SU-DHL-6 (cell line): ENCODE measurements around the gene GABRP.
"Not testable (repeated sequence)": the region's sequence is repeated elsewhere in the genome, so short reads cannot be mapped to it uniquely, and the experiment has no call there.

Experiments used
- H2AFZ ChIP-seq: fragments of 200-600 bp; sonication (generic); 2 replicates; pipeline ENCODE4 v1.6.1; 2014; ENCODE audit warnings: low read depth, mild to moderate bottlenecking, moderate library complexity, mixed read lengths, antibody characterized with exemption, low read length; ENCODE audit not compliant: severe bottlenecking
- H3F3A ChIP-seq: fragments of 200-600 bp; shearing (Covaris generic); 2 replicates; pipeline ENCODE4 v1.6.0; 2016; ENCODE audit warnings: antibody characterized with exemption, mild to moderate bottlenecking; ENCODE audit not compliant: insufficient read depth
- H3K27ac ChIP-seq: fragments of 200-600 bp; sonication (generic); 2 replicates; pipeline ENCODE4 v1.5.1; 2016; ENCODE audit warnings: low read depth, mild to moderate bottlenecking, low read length, moderate library complexity, mixed read lengths
- H3K27me3 ChIP-seq: fragments of 200-600 bp; sonication (generic), shearing (Covaris generic); 2 replicates; pipeline ENCODE4 v1.6.0; 2014; ENCODE audit warnings: mild to moderate bottlenecking, low read length
- H3K36me3 ChIP-seq: fragments of 200-600 bp; sonication (generic); 2 replicates; pipeline ENCODE4 v1.6.1; 2014; ENCODE audit warnings: mild to moderate bottlenecking, low read length, mixed read lengths
- H3K4me2 ChIP-seq: fragments of 300-600, 200-600 bp; shearing (Covaris generic), sonication (generic); 2 replicates; pipeline ENCODE4 v1.6.0; 2014; ENCODE audit warnings: low read length, low read depth, mild to moderate bottlenecking; ENCODE audit not compliant: poor library complexity, severe bottlenecking
- H3K4me3 ChIP-seq: fragments of 200-600 bp; sonication (generic); 2 replicates; pipeline ENCODE4 v1.5.1; 2014; ENCODE audit warnings: antibody characterized with exemption, low read length, mild to moderate bottlenecking, mixed read lengths; ENCODE audit not compliant: insufficient read depth, poor library complexity, severe bottlenecking
- H3K79me2 ChIP-seq: fragments of 200-600 bp; sonication (generic); 2 replicates; pipeline ENCODE4 v1.6.1; 2014; ENCODE audit warnings: mild to moderate bottlenecking, low read length, moderate library complexity; ENCODE audit not compliant: insufficient read depth
- H3K9ac ChIP-seq: fragments of 200-600 bp; sonication (generic); 2 replicates; pipeline ENCODE4 v1.7.0; 2014; ENCODE audit warnings: mild to moderate bottlenecking, low read length
- H3K9me2 ChIP-seq: fragments of 200-600 bp; sonication (generic); replicated peaks from 2 replicates; pipeline ENCODE4 v1.6.1; 2014; ENCODE audit warnings: low read length; ENCODE audit not compliant: insufficient read depth
- H3K9me3 ChIP-seq: fragments of 200-600 bp; sonication (generic); 2 replicates; pipeline ENCODE4 v1.6.1; 2014; ENCODE audit warnings: low read length, mixed read lengths; ENCODE audit not compliant: insufficient read depth
- H4K20me1 ChIP-seq: fragments of 200-600 bp; sonication (generic); 2 replicates; pipeline ENCODE4 v1.6.1; 2014; ENCODE audit warnings: low read depth, mild to moderate bottlenecking, antibody characterized with exemption, low read length, moderate library complexity, mixed read lengths
- CTCF ChIP-seq: fragments of 200-600 bp; sonication (generic); IDR thresholded peaks from one replicate; pipeline ENCODE4 v1.5.1; 2017; ENCODE audit warnings: antibody characterized with exemption, mild to moderate bottlenecking, low read length, moderate library complexity; ENCODE audit not compliant: insufficient read depth, poor library complexity, severe bottlenecking
- EZH2phosphoT487 ChIP-seq: fragments of 200-600 bp; sonication (generic), shearing (Covaris generic); conservative IDR thresholded peaks from 2 replicates; pipeline ENCODE4 v1.6.1; 2018; ENCODE audit warnings: mild to moderate bottlenecking, antibody characterized with exemption, low read length, moderate library complexity, mixed read lengths

GABRP gene

GRCh38 chr5:170760113-170760512, 23.4 kb upstream of the GABRP start:
- Histone ChIP-seq H3K79me2 (no peaks in the 10 kb centered on the region), H3F3A (no peaks in the 10 kb centered on the region), H3K4me2 (no peak overlapping the region), H3K27me3 (no peaks in the 10 kb centered on the region), H3K4me3 (no peak overlapping the region), H3K9ac (no peak overlapping the region), H3K27ac (no peak overlapping the region), H4K20me1 (no peaks in the 10 kb centered on the region), H3K9me2 (no peaks in the 10 kb centered on the region), H3K9me3 (no peaks in the 10 kb centered on the region), H2AFZ (no peak overlapping the region), H3K36me3 (no peaks in the 10 kb centered on the region)
- TF ChIP-seq EZH2phosphoT487 (no peak), CTCF (no peak)

GRCh38 chr5:170761048-170761707, 22.3 kb upstream of the GABRP start:
- Histone ChIP-seq H2AFZ (no peak overlapping the region), H3K4me3 (no peak overlapping the region), H3K9ac (no peak overlapping the region), H3K9me3 (no peaks in the 10 kb centered on the region), H3K27ac (no peak overlapping the region), H4K20me1 (no peaks in the 10 kb centered on the region), H3K4me2 (no peak overlapping the region), H3K36me3 (no peaks in the 10 kb centered on the region), H3K79me2 (no peaks in the 10 kb centered on the region), H3F3A (no peaks in the 10 kb centered on the region), H3K27me3 (no peaks in the 10 kb centered on the region), H3K9me2 (no peaks in the 10 kb centered on the region)
- TF ChIP-seq CTCF: no peak
- TF ChIP-seq EZH2phosphoT487: no peak

GRCh38 chr5:170761708-170762066, 21.8 kb upstream of the GABRP start:
- Histone ChIP-seq H3F3A (no peaks in the 10 kb centered on the region), H3K27me3 (no peaks in the 10 kb centered on the region), H3K9ac (no peak overlapping the region), H3K9me3 (no peaks in the 10 kb centered on the region), H3K79me2 (no peaks in the 10 kb centered on the region), H3K4me2 (no peak overlapping the region), H4K20me1 (no peaks in the 10 kb centered on the region), H3K27ac (no peak overlapping the region), H3K9me2 (no peaks in the 10 kb centered on the region), H3K36me3 (no peaks in the 10 kb centered on the region), H2AFZ (no peak overlapping the region), H3K4me3 (no peak overlapping the region)
- TF ChIP-seq EZH2phosphoT487: no peak
- TF ChIP-seq CTCF: no peak

- not testable (repeated sequence) for H3K9ac ChIP-seq, H3K79me2 ChIP-seq, H3K9me3 ChIP-seq, H3K4me3 ChIP-seq, H3K27me3 ChIP-seq, H3K9me2 ChIP-seq, H4K20me1 ChIP-seq, H3F3A ChIP-seq, H3K27ac ChIP-seq, H2AFZ ChIP-seq, H3K4me2 ChIP-seq, H3K36me3 ChIP-seq
Observed at GRCh38 chr5:170762298-170762697, 21.2 kb upstream of the GABRP start.

- not testable (repeated sequence) for H3K4me3 ChIP-seq, H3K27me3 ChIP-seq, H3K4me2 ChIP-seq, H3K9me3 ChIP-seq, H3K27ac ChIP-seq, H3K36me3 ChIP-seq, H3F3A ChIP-seq, H3K9ac ChIP-seq, H3K9me2 ChIP-seq, H2AFZ ChIP-seq, H4K20me1 ChIP-seq, H3K79me2 ChIP-seq
Observed at GRCh38 chr5:170765868-170766267, 17.7 kb upstream of the GABRP start.
